Uterus (tissue), 2 donors: ENCODE results near the gene HOMER2.
"Not testable (repeated sequence)": the region's sequence is repeated elsewhere in the genome, so short reads cannot be mapped to it uniquely, and the experiment has no call there.

Experiments used
- CTCF ChIP-seq, 4 experiments: fragments of 200-600 bp in 2 of 4; fragments of 450-650 bp in 2 of 4; sonication (generic) in 2 of 4; IDR thresholded peaks; one replicate each; pipeline ENCODE4 v1.5.1; 2016 to 2019; ENCODE audit warnings: antibody characterized with exemption in 4 of 4, mild to moderate bottlenecking in 2 of 4, moderate library complexity in 1 of 4
- POLR2A ChIP-seq, 2 donors: fragments of 450-650 bp; IDR thresholded peaks; one replicate each; pipeline ENCODE4 v1.6.1; 2016; ENCODE audit warnings: antibody characterized with exemption in 2 of 2, mild to moderate bottlenecking in 1 of 2, moderate library complexity in 1 of 2

GRCh38 chr15:82893473-82893872 is 59.0 kb downstream of the HOMER2 start:
- not testable (repeated sequence) for TF ChIP-seq CTCF, POLR2A (IDR thresholded peaks at IDR 0.05)
